GM12878 (cell line): Measurements from ENCODE around the gene PRIM1. TPM values are rescaled to one million over a fixed set of nuclear protein-coding genes. Genes with fewer than 3 reads are reported as not detected.
A peak's percentile ranks its signal among the peaks of the same experiment; 100 is the strongest.

Experiments used
- CHD2 ChIP-seq: IDR thresholded peaks from 2 replicates; pipeline ENCODE4 v1.6.1; 2011; ENCODE audit warnings: low read depth, low read length, improper control_type of control experiment, borderline replicate concordance
- CREM ChIP-seq: IDR thresholded peaks from 2 replicates; pipeline ENCODE4 v1.6.1; 2014; ENCODE audit warnings: antibody characterized with exemption, low read depth
- DPF2 ChIP-seq: fragments of 450-650 bp; IDR thresholded peaks from 2 replicates; pipeline ENCODE4 v1.6.1; 2017; ENCODE audit warnings: mild to moderate bottlenecking
- ETV6 ChIP-seq, 2 experiments: fragments of 450-650 bp in 1 of 2; IDR thresholded peaks in 1 of 2; conservative IDR thresholded peaks in 1 of 2; 2 replicates each; pipeline ENCODE4 v1.6.1; 2014; ENCODE audit warnings: antibody characterized with exemption in 1 of 2, borderline replicate concordance in 1 of 2, low read depth in 1 of 2, mild to moderate bottlenecking in 1 of 2, moderate library complexity in 1 of 2
- GABPA ChIP-seq: IDR thresholded peaks from 2 replicates; pipeline ENCODE4 v1.6.1; 2014; ENCODE audit warnings: antibody characterized with exemption, low read depth, mild to moderate bottlenecking, inconsistent platforms
- RB1 ChIP-seq: fragments of 450-650 bp; formaldehyde crosslinking; IDR thresholded peaks from 2 replicates; pipeline ENCODE4 v1.6.1; 2017; ENCODE audit warnings: mild to moderate bottlenecking, borderline replicate concordance
- SREBF1 ChIP-seq: IDR thresholded peaks from 2 replicates; pipeline ENCODE4 v1.6.1; 2012; ENCODE audit warnings: mild to moderate bottlenecking, low read length
- STAT3 ChIP-seq: IDR thresholded peaks from 2 replicates; pipeline ENCODE4 v1.6.1; 2011; ENCODE audit warnings: low read depth, low read length, improper control_type of control experiment
- SUZ12 ChIP-seq: fragments of 200-600 bp; sonication (generic); IDR thresholded peaks from one replicate; pipeline ENCODE4 v1.6.1; 2018; ENCODE audit warnings: antibody characterized with exemption, mild to moderate bottlenecking; ENCODE audit not compliant: unreplicated experiment
- TAF1 ChIP-seq: IDR thresholded peaks from 2 replicates; pipeline ENCODE4 v1.6.1; 2011; ENCODE audit warnings: mild to moderate bottlenecking, low read depth, low read length, borderline replicate concordance
- ZNF217 ChIP-seq: fragments of 450-650 bp; IDR thresholded peaks from 2 replicates; pipeline ENCODE4 v1.6.1; 2017; ENCODE audit warnings: antibody characterized with exemption, mild to moderate bottlenecking
- polyA plus RNA-seq, 11 experiments: library from polyadenylated mRNA; depleted of rRNA in 4 of 11; unstranded in 6 of 11; stranded (reverse) in 5 of 11; fragments of >200 nt; fragmentation: Nextera tagmentation in 4 of 11; fragmentation: Illumina TruSeq in 1 of 11; extraction: Ambion mirVana in 4 of 11; extraction: Trizol in 1 of 11; gene quantifications; 1 replicate in 1 of 11; 2 replicates in 10 of 11; pipeline versions ENCODE4 v1.2.1 to v1.2.3, GENCODE V29; 2011 to 2016; ENCODE audit warnings: inconsistent platforms in 2 of 11, missing spikeins in 2 of 11, low read depth in 1 of 11
- total RNA-seq, 4 experiments: library from RNA; depleted of rRNA in 3 of 4; stranded (reverse); fragments of >200 nt in 3 of 4; fragmentation: Illumina TruSeq in 1 of 4; extraction: Trizol in 1 of 4; gene quantifications; 2 replicates each; pipeline versions ENCODE4 v1.2.1 to v1.2.3, GENCODE V29; 2013 to 2021
- TF ChIP-seq, protein P1 (sequence below): IDR thresholded peaks from 2 replicates; pipeline ENCODE4 v1.6.1; 2012; ENCODE audit warnings: low read depth, low read length, improper control_type of control experiment

PRIM1 gene
- total and polyA plus RNA-seq, 10 of the 15 experiments (the other 5 are each of a cell fraction or from before 2014, with no cell fraction given) = 27.1 to 70.6 (median 55.7) TPM

DNA sequence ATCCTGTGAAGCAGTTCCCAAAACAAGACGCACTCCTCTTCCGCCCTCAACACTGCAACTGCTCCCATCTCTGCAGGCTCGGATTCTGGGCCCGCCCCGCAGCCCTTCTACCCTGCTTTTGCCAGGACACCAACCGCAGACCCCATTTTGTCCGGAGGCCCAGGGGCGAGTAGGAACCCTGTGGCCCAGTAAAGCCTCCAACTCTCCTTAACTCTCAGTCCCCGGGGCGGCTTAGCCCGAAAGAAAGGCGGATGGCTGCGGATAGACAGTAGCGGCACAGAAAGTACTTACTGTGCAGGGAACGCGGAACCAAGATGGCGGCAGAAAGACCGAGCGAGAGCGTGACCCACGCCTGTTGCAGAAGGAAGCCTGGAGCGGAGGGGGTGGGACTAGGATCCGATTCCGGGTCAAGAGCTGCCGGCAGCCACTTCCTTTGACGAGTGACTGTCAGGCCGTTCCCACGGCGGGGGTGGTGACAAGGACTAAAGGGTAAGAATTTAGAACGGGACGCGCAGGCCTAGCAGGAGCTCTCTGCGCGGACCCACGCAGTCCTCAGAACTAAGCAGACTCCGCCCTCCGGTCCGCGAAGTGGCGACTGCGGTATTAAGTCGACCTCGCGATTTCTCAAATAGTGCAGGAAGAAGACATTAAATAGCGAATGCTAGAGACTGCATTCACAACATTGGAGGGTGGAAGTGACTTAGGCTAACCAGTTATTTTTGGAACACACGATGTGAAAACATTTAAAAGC, 27.0 kb downstream of the PRIM1 start, which contains the start of gene NACA (continued):
- TF ChIP-seq RB1 = peak; percentile 92
- peak; percentile 98 for TF ChIP-seq GABPA
- TF ChIP-seq SREBF1 = peak; percentile 84
- TF ChIP-seq SUZ12 = no peak
- TF ChIP-seq ZNF217 = no peak
- peak; percentile 62; the same call in 1 of the 2 replicates for TF ChIP-seq DPF2
- peak; percentile 90 for TF ChIP-seq CHD2
- TF ChIP-seq, protein P1, sequence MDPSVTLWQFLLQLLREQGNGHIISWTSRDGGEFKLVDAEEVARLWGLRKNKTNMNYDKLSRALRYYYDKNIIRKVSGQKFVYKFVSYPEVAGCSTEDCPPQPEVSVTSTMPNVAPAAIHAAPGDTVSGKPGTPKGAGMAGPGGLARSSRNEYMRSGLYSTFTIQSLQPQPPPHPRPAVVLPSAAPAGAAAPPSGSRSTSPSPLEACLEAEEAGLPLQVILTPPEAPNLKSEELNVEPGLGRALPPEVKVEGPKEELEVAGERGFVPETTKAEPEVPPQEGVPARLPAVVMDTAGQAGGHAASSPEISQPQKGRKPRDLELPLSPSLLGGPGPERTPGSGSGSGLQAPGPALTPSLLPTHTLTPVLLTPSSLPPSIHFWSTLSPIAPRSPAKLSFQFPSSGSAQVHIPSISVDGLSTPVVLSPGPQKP = peak; percentile 48; the same call in 1 of the 2 replicates
- peak in 1 of 2 experiments; percentile 10; a peak in 1 of 4 replicates for TF ChIP-seq ETV6 (conservative IDR thresholded peaks at IDR 0.05 in 1 of 2, IDR thresholded peaks at IDR 0.05 in 1 of 2; ENCODE audit: borderline replicate concordance in 1 of 2, low read depth in 1 of 2)
- TF ChIP-seq TAF1 = peak; percentile 97
- peak; percentile 78 for TF ChIP-seq CREM
- no peak for TF ChIP-seq STAT3
